NCI-H226 (cell line): ENCODE results near the gene DPP4.

Experiments used
- DNase-seq: peaks from one replicate; pipeline ENCODE4 v3.0.0-alpha.2; 2015

The DPP4 gene

DNA sequence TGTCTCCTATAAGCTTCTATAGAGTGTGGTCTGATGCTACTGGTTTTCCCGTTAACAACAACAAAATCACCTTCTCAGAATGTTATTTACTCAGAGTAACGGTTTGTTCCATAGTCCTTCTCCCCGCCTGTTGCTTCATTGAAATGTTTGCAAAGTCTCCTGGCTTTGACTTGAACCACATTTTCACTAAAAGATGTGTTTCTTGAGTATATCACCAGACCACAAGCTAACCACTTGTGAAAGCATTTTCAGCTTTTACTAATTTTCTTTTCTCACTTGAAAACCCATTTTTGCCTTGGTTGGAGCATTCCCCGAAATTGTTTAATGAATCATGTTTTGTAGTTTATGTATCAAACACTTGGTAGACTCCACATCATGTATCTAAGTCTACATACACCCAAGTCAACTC is 121.2 kb downstream of the DPP4 start:
- DNase-seq, result no peak

DNA sequence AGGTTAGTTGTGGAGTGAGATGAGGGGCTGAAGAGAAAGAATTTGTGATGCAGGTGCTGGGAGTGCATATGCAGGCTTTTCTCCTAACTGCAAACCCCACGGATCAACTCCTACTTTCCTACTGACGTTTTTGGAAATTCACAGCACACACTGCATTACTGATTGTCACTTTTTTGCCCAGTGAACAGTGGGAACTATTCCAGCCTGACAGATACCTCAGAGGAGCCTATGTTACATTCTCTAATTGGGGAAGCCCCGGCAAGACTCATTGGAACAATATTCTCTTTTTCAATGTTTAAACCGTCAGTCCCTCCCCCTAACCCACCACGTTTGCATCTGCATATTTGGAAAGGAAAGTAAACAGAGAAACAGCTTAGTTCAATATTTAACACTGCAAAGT is 126.2 kb downstream of the DPP4 start:
- DNase-seq, result no peak

DNA sequence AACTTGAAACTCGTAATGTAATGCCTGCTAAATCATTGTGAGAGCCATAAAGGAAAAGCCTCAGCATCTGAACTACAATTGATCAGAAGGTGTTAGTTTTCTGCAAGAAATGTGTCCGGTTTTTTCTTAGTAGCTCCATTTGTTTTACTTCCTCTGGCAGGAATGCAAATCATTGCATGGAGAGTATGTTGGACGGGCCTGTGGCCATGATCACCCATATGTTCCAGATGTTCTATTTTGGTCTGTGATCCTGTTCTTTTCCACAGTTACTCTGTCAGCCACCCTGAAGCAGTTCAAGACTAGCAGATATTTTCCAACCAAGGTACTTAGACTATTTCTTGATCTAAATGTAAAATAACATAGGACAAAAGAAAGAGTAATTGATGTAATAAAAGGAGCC is 126.6 kb downstream of the DPP4 start:
- DNase-seq, result no peak

DNA sequence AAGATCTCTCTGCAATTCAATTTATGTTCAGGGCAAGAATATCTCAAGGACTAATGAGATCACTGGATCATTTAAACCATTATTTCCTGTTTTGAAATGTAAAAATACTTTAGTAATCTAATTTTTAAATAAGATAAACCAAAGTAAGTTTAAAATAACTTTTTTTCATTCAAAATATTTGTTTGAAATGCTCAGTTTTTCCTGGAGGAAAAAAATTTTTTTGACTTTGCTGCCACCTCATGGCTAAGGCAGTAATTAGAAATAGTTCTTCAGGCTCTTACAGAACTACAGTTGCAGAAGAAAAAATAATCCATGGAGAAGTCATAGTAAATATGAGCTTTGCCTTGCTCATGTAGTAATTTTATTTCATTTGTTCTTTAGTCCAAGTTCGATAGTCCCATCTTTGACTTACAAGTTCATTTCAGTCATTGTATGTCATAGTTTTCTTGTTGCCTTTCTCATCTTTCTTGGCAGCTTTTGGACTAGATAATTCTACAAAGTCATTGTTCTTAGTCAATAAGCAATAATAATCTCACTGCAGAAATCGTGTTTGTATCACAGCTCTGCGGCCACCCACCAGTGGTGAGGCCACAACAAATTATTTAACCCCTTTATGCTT is 127.4 kb downstream of the DPP4 start:
- DNase-seq, result no peak

DNA sequence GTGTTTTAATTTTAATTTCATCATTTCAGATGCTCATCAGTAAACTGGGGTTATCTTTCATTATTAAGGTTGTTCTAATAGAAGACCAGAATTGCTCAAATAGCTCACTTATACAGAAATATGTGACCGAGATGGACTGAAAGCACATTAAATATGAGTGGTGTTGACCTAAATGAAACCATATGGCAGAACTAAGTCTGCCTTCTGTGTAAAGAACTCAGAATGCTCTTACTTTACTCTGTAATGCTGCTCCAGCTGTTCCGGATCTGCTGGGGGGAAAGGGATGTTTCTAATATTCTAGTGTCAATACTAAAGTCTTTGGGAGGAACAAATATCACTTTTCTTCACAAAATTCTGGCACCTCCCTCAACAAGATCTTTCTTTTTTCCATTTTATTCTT is 131.0 kb downstream of the DPP4 start:
- no peak for DNase-seq
